ENCODE measurements around the gene ESYT1. TPM values are rescaled to one million over a fixed set of nuclear protein-coding genes. Genes with fewer than 3 reads are reported as not detected.

The ESYT1 gene
- total RNA-seq, 1 experiment from 2014 or later = 152 TPM

GRCh38 chr12:56172839-56173238 lies 44.8 kb downstream of the ESYT1 start:
- no peak for TF ChIP-seq REST (IDR thresholded peaks at IDR 0.05; ENCODE audit: insufficient read depth in 1 of 2, low read depth in 2 of 2, low read length in 1 of 2)
- no peaks in the 10 kb centered on the region for H3K27me3 ChIP-seq (ENCODE audit: control insufficient read depth, insufficient read depth, low read length)
- no peak for ATAC-seq
- BruUV-seq (replicated peaks) = no TSS peak
- H3K36me3 ChIP-seq (ENCODE audit: control insufficient read depth, insufficient read depth, low read length) = peaks cover 18% of the 10 kb centered on the region
- intact Hi-C loops (cut with micrococcal nuclease; ENCODE audit: unreplicated experiment) = no loop called here
- in situ Hi-C loops (cut with HindIII; ENCODE audit: low pct_unique_long_range_greater_than_20kb, low sequenced_read_pairs) = no loop called here
- no peaks in the 10 kb centered on the region for H3K4me1 ChIP-seq (ENCODE audit: control insufficient read depth, insufficient read depth, low read length)
- H3K9me3 ChIP-seq (ENCODE audit: control insufficient read depth, insufficient read depth, low read depth, low read length) = no peaks in the 10 kb centered on the region
- no peak for DNase-seq (ENCODE audit: low read depth, low spot score)
- ChIA-PET CTCF (no interaction called here), POLR2A (no interaction called here)
- no peak overlapping the region for H3K4me3 ChIP-seq (ENCODE audit: low read depth in 2 of 2, low read length in 2 of 2)
- no peak overlapping the region for H3K27ac ChIP-seq (ENCODE audit: low read length)

- ChIA-PET CTCF (no interaction called here), POLR2A (no interaction called here)
- Histone ChIP-seq H3K4me3 (ENCODE audit: low read depth in 2 of 2, low read length in 2 of 2) (no peak overlapping the region), H3K4me1 (ENCODE audit: control insufficient read depth, insufficient read depth, low read length) (no peaks in the 10 kb centered on the region), H3K27me3 (ENCODE audit: control insufficient read depth, insufficient read depth, low read length) (no peaks in the 10 kb centered on the region), H3K36me3 (ENCODE audit: control insufficient read depth, insufficient read depth, low read length) (peaks cover 37% of the 10 kb centered on the region), H3K27ac (ENCODE audit: low read length) (no peak overlapping the region), H3K9me3 (ENCODE audit: control insufficient read depth, insufficient read depth, low read depth, low read length) (no peaks in the 10 kb centered on the region)
- TF ChIP-seq REST (IDR thresholded peaks at IDR 0.05; ENCODE audit: insufficient read depth in 1 of 2, low read depth in 2 of 2, low read length in 1 of 2) (no peak), POLR2AphosphoS5 (IDR thresholded peaks at IDR 0.05; ENCODE audit: low read depth, low read length) (0 out of 2 replicates have a peak, but pooled peaks have one; percentile 31)
- intact Hi-C loops (cut with micrococcal nuclease; ENCODE audit: unreplicated experiment) (no loop called here), in situ Hi-C loops (cut with HindIII; ENCODE audit: low pct_unique_long_range_greater_than_20kb, low sequenced_read_pairs) (no loop called here)
- DNase-seq (ENCODE audit: low read depth, low spot score) = no peak
- no peak for ATAC-seq
- BruUV-seq (replicated peaks) = no TSS peak
Measured at GRCh38 chr12:56178347-56178746, 50.3 kb downstream of the ESYT1 start.

GRCh38 chr12:56186957-56187356 lies 58.9 kb downstream of the ESYT1 start:
- H3K36me3 ChIP-seq (ENCODE audit: control insufficient read depth, insufficient read depth, low read length) = peaks cover 28% of the 10 kb centered on the region
- TSS peak; percentile 61 for BruUV-seq (replicated peaks)
- in situ Hi-C loops (cut with HindIII; ENCODE audit: low pct_unique_long_range_greater_than_20kb, low sequenced_read_pairs) (no loop called here), intact Hi-C loops (cut with micrococcal nuclease; ENCODE audit: unreplicated experiment) (no loop called here)
- ChIA-PET POLR2A (interaction anchor here (0.7 kb wide), 1 partner anchor 124 kb away, joined by 13 read pairs; no protein-coding TSS in a partner anchor), CTCF (no interaction called here)
- peaks cover 12% of the 10 kb centered on the region for H3K4me1 ChIP-seq (ENCODE audit: control insufficient read depth, insufficient read depth, low read length)
- no peak for TF ChIP-seq TCF7L2 (IDR thresholded peaks at IDR 0.05; ENCODE audit: low read depth, low read length)
- no peak for TF ChIP-seq POLR2AphosphoS5 (IDR thresholded peaks at IDR 0.05; ENCODE audit: low read depth, low read length)
- TF ChIP-seq CTCF (IDR thresholded peaks at IDR 0.05) = no peak
- TF ChIP-seq REST (IDR thresholded peaks at IDR 0.05; ENCODE audit: insufficient read depth in 1 of 2, low read depth in 2 of 2, low read length in 1 of 2) = no peak
- no peak for TF ChIP-seq SIN3A (IDR thresholded peaks at IDR 0.05; ENCODE audit: borderline replicate concordance, insufficient read depth, low read depth, low read length)
- ATAC-seq = no peak
- no peak for DNase-seq (ENCODE audit: low read depth, low spot score)
- no peaks in the 10 kb centered on the region for H3K27me3 ChIP-seq (ENCODE audit: control insufficient read depth, insufficient read depth, low read length)
- no peaks in the 10 kb centered on the region for H3K9me3 ChIP-seq (ENCODE audit: control insufficient read depth, insufficient read depth, low read depth, low read length)
- no peak overlapping the region for H3K4me3 ChIP-seq (ENCODE audit: low read depth in 2 of 2, low read length in 2 of 2)
- no peak overlapping the region for H3K27ac ChIP-seq (ENCODE audit: low read length)
